Effector CD4-positive, alpha-beta T cell (primary cell): ENCODE results near the gene TRIM42.

Experiments
- DNase-seq: peaks from one replicate; pipeline ENCODE4 v3.0.0-alpha.2; 2020

The TRIM42 gene

DNA sequence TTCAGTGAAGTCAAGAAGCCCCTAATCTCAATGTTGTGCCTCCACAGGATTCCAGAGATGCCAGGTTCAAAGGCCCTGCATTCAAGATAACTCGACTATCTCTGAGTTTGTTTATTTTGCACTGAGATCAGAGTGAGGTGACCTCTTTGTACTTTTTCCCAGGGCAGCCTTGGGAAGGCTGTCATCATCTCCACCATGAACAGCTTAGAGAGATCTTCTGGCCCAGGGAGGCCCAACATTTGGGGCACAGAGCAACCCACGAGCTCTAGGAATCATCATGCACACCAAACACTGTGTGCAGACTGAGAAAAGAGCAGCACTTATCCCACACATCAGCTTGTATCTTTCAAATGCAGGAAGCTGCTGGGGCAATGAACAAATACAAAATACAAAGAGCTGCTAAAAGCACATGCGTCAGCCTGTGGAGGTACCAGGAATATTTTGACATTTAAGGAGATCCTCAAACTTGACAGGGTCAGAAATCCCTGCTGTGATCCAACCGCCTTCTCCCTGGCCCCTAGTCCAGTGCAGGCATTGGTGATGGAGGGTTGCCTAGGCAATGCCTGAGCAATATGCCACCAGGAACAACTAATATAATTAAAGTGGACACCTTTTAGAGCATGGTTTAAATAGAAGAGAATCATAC lies 33.6 kb downstream of the TRIM42 start:
- no peak for DNase-seq

DNA sequence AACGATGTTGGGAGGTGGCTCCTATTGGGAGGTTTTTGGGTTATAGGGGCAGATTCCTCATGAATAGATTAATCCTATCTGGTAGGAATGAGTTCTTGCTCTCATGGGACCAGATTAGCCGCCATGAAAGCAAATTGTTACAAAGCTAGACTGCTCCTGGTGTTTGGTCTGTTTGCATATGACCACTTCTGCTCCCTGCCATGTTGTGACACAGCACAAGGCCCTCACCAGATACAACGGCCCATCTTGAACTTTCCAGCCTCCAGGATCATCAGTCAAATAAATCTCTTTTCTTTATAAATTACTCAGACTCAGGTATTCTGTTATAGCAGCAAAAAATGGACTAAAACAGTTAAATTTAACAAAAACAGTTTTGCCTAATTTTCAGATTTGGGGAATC lies 34.4 kb downstream of the TRIM42 start:
- DNase-seq: no peak

- DNase-seq: no peak
These were observed 37.2 kb downstream of the TRIM42 start for GRCh38 chr3:140715035-140715434.

DNA sequence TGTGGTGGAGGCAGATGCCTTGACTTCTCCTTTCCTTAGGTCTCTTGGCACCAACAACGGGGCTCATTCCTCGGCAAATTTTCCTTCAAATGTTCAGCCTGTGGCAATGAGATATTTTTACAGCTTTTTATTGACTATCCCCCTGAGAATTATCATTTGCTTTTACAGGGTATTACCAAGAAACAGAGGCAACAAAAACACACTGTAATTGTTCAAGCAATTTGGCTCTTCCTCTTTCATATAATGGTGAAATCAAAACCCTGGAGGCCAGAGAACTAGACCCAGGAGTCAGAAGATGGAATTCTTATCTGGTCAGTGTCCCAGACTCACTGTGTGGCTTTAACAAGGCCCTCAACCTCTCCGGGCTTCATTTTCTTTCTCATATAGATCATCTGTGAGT lies 40.1 kb downstream of the TRIM42 start:
- DNase-seq: no peak

DNA sequence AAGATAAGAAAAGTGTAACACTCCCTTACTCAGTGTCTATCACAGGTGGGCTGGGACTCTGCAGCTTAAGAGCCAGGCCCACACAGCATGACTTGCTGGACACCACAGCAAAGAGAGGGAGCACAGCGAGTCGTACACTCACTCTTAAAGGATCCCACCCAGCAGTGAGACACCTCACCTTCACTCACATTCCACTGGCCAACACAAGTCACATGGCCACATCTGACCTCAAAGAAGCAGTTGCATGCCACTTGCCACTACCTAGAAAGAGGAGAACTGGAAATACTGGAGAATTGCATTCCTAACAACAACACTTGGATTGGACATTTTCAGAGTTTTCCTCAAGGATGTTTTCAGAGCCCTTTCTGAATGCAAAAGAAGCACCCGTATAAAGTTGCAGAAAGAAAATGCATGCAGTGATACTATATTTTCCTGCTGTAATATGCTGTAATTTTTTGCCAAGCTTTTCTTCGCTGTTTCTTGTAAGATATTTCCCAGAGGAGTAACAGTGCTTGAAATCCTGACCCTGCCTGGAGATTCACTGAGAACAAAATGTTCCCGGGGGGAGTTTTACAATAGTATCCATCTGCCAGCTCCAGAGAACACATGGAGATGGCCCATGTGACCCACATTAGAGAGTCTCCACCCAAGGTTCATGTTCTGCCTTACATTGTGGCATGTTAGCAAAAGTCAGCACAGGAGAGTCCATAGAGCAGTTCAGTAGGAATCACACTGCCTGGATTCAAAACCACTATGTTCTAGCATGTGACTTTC lies 42.2 kb downstream of the TRIM42 start:
- DNase-seq: no peak

- no peak for DNase-seq
These were observed 45.7 kb downstream of the TRIM42 start for GRCh38 chr3:140723576-140723975.

DNA sequence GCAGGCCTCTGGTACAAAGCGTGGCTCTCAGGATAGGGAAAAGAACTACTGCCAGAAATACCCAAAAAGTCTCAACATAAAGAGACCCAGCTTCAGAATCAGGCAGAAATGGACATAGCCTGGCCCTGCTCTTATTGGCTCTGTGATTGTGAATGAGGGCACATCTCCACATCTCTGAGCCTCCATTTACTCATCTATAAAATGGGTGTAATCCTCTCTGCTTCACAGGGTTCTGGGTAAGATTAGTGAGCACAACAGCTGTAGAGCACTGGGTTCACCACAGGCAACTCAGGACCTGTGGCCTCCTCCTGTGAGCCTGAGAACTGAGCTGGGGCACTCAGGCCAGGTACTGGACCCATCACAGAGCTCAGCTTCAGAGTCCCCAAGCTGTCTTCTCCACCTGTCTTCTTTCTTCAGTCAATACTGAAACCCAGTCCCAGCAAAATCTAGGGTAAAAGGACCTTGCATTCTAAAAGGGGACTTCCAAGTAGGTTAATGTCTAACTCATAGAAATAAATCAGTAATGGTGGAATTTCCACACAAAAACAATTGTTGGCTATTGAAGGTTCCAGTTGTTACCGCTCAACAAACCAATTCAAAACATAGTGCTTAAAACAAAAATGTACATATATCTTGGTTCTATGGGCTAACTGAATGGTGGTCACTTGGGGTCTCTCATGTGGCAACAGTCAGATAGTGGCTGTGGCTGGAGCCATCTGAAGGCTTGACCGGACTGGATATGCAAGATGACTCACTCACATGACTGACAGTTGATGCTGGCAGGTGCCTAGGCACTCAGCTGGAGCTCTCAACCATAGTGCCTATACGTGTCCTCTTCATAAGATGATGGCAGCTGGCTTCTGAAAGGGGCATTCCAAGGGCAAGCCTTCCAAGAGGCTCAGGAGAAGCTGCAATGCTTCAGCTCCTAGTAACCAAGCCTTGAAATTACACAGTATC lies 47.3 kb downstream of the TRIM42 start:
- no peak for DNase-seq

- DNase-seq: no peak
These were observed 48.2 kb downstream of the TRIM42 start for GRCh38 chr3:140726066-140726465.

GRCh38 chr3:140727886-140728285 lies 50.0 kb downstream of the TRIM42 start:
- DNase-seq: no peak

DNA sequence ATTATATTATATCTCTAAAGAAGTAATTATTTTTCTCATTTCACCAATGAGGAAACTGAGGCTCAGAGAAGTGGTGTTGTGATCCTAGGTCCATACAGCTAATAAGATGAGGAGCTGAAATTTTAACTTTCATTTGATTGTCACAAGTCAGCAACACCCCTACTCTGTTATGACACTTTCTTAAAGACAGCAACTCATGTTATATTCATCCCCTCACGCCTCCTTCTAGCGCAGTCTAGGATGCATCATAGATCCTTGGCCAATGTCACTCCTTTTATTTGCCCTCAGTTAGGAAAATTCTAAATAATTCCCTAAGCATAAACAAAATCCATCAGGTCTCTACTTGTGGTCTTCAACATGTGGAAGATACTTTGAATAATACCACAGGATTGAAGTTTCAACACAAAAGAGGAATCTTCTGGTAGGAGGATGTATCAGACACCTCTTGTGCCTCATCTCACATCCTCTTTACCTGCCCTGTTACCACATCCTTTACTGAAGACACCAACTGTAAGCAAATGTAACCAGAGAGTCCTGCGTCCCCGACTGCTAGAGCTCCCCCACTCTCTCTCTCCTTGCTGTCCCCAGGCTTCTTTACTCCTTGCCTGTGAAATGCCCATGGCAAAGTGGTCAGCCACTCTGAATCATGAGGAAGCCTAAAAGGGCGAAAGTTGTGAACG lies 53.7 kb downstream of the TRIM42 start:
- no peak for DNase-seq

DNA sequence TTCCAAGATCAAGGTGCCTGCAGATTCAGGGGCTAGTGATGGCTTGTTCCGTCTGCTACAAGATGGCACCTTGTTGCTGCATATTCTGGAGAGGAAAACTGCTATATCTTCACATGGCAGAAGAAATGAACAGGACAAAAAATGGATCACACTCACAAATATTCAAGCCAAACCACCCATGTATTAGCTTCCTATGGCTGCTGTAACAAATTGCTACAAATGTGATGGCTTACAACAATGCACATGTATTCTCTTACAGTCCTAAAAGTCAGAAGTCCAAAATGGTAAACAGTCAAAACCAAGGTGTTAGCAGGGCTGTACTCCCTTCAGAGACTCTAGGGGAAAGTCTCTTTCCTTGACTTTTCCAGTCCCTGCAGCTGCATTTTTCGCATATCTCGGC lies 55.8 kb downstream of the TRIM42 start:
- no peak for DNase-seq

- no peak for DNase-seq
These were observed 59.1 kb downstream of the TRIM42 start for GRCh38 chr3:140736863-140737460.

DNA sequence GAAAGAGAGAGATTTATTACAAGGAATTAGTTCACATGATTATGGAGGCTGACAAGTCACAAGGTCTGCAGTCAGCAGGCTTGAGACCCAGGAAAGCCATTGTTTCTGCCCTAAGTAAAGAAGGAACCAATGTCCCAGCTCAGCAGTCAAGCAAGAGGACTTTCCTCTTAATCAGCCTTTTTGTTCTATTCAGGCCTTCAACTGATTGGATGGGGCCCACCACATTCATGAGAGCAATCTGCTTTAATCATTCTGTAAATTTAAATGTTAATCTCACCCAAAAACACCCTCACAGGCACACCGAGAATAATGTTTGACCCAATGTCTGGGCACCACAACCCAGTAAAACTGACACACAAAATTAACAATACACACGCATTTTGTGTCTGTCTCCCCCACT lies 64.3 kb downstream of the TRIM42 start:
- DNase-seq: no peak

GRCh38 chr3:140748171-140748570 lies 70.3 kb downstream of the TRIM42 start:
- DNase-seq: no peak

GRCh38 chr3:140748903-140749302 lies 71.0 kb downstream of the TRIM42 start:
- no peak for DNase-seq
